ENCODE measurements around the gene CYLC1.
A peak's percentile ranks its signal among the peaks of the same experiment; 100 is the strongest.

Gene CYLC1, protein sequence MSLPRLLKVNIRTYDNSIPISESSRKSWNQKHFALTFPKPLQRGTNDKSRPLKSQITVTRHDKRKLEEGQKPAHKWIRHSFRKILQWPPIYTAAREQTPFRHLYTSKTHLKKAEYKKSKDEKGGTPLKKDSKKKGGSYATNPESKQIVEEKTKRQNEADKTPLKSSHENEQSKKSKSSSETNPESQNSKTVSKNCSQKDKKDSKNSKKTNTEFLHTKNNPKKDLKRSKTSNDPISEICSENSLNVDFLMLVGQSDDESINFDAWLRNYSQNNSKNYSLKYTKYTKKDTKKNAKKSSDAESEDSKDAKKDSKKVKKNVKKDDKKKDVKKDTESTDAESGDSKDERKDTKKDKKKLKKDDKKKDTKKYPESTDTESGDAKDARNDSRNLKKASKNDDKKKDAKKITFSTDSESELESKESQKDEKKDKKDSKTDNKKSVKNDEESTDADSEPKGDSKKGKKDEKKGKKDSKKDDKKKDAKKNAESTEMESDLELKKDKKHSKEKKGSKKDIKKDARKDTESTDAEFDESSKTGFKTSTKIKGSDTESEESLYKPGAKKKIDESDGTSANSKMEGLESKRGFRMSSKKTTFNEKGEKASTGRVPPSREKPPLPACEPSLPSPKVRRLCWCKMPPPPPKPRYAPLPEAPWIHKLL

DNA sequence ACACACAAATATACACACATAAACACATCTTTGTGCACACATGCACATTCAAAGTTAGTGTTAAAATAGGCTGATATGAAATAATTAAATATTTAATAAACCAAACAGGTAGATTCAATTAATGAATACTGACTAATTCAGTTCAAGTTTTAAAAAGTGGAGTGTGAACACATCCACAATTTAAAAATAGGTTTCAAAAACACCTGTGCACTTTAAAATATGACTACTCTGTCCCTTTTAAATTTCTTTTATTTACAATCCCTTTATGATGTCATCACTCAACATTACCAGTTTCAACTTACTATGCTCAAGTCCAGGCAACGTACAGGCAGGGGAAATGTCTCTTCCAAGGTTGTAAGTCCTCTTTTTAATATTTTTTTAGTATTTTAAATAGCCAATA lies at the start of gene CYLC1:
Gene CYLC1, plus strand, starts transcription at position 301 of the 400 bp plus-strand sequence. Its CDS starts 37 bp downstream, at position 338.
- FAIRE-seq (no peak), DNase-seq (ENCODE audit: low spot score) (no peak)

DNA sequence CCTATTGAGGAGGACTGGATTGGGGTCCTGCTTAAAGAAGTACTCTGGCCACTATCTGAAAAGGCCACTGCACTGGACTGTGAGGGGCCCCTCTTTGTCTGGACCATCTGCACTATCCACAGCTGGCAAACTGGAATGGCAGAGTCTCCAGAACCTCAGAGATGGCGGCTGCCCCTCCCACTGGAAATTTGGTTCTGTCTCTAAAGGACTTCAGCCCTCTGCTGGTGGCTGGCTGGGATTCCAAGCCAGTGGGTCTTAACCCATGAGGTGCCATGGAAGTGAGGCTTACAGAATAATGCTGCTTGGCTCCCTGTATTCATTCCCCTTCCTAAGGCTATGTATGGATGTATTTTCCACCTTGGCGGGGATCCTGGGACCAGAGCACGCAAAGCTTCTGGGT lies 41.6 kb upstream of the CYLC1 start:
- FAIRE-seq (no peak), DNase-seq (ENCODE audit: low spot score) (peak; percentile 11)

DNA sequence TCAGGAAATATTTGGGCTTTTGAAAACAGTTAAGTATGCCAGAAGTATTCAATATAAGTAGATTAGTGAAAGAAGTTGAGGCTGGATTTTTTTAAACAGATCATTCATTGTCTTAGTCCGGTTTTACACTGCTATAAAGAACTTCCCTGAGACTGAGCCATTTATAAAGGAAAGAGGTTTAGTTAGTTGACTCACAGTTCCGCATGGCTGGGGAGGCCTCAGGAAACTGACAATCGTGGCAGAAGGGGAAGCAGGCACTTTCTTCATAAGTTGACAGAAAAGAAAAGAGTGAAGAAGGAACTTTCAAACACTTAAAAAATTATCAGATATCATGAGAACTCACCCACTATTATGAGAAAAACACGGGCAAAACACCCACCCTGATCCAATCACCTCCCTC lies 31.1 kb upstream of the CYLC1 start:
- FAIRE-seq: no peak
- DNase-seq (ENCODE audit: low spot score): no peak

DNA sequence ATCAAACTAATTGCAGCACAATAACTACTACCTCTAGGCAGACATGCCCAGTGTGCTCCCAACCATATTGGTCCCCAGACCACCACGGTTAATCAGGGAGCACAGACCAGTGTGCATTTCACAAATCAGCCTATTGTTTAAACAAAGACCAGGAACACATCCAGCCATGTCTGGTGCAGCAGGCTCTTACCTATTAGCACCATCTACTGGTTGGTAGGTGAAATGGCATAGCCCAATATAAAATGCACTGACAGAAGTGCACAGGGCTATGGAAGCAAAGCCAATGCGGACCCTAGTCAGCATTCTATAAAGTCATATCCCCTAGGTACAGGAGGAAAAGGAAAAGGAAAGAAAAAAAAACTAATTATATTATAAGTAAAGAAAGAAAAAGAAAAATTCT lies 15.5 kb upstream of the CYLC1 start:
- peak; percentile 27 for DNase-seq (ENCODE audit: low spot score)
- FAIRE-seq: no peak

GRCh38 chrX:83847339-83847738 lies 13.6 kb upstream of the CYLC1 start:
- no peak for FAIRE-seq
- DNase-seq (ENCODE audit: low spot score): no peak

- FAIRE-seq: no peak
- no peak for DNase-seq (ENCODE audit: low spot score)
Measured at GRCh38 chrX:83888585-83888984, 27.6 kb downstream of the CYLC1 start.

DNA sequence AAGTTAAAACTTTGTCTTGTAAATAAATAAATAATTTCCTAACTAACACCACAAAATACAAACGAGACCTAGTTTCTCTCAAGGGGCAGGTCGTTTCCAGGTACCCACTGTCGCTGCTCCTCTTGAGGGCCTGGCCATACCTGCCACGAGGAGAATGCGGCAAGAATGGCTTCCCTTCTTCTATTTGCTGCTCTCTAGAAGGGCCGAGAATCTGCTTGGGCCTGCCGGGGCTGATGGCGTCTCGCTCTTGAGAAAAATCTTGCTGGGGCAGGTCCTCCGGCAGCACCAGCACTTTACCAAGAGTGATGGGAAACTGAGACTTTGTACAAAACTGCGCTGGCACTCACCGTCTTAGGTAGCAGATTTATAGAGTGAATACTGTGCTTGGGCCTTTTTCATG lies 31.5 kb downstream of the CYLC1 start:
- no peak for DNase-seq (ENCODE audit: low spot score)
- no peak for FAIRE-seq

GRCh38 chrX:83906921-83907320 lies 46.0 kb downstream of the CYLC1 start:
- FAIRE-seq (no peak), DNase-seq (ENCODE audit: low spot score) (no peak)

- DNase-seq (ENCODE audit: low spot score): peak; percentile 22
- FAIRE-seq: no peak
Measured at GRCh38 chrX:83916525-83916924, 55.6 kb downstream of the CYLC1 start.

DNA sequence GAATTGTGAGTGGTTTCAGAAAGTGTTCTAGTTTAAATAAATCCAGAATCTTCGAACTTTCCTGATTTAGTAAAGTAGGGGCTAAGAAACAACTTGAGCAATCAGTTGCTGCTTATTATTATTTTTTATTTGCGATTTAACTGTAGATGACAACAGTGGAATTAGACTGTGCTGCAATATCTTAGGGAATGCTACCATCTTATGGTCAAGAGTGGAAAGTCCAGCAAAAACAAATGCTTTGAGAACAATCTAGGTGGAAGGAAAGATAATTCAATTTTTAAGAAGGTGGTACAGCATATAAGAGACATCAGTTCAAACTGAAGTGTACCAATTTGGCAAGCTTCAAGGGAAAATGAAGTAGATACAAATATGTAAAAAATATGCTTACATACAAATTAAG lies 73.3 kb downstream of the CYLC1 start:
- FAIRE-seq: no peak
- no peak for DNase-seq (ENCODE audit: low spot score)

Data from urothelium cell line (cell line).